Heart right ventricle (tissue), 16 donors: Measurements from ENCODE around the gene ST8SIA2. TPM values are rescaled to one million over a fixed set of nuclear protein-coding genes. Genes with fewer than 3 reads are reported as not detected.

ENCODE experiments used
- ATAC-seq, 8 donors: fragments of 200-7000 bp; cut with Tn5 transposase; one replicate each; pipeline ENCODE4 v1.9.1; 2020; ENCODE audit warnings: mild to moderate bottlenecking in 8 of 8, moderate library complexity in 8 of 8, moderate number of reproducible peaks in 1 of 8
- DNase-seq, 2 donors: peaks; one replicate each; pipeline ENCODE4 v3.0.0-alpha.2; 2020
- H3K27ac ChIP-seq, 10 donors: fragments of 200-600 bp; sonication (generic) in 2 of 10; one replicate each; pipeline versions ENCODE4 v1.5.0 to v1.8.0; 2020 to 2022; ENCODE audit warnings: mild to moderate bottlenecking in 3 of 10
- H3K27me3 ChIP-seq, 7 donors: fragments of 200-600 bp; one replicate each; pipeline ENCODE4 v1.8.0; 2021 to 2022; ENCODE audit warnings: mild to moderate bottlenecking in 2 of 7
- H3K36me3 ChIP-seq, 9 donors: fragments of 200-600 bp; sonication (generic) in 1 of 9; one replicate each; pipeline versions ENCODE4 v1.5.0 to v1.8.0; 2020 to 2022; ENCODE audit warnings: mild to moderate bottlenecking in 2 of 9
- H3K4me1 ChIP-seq, 9 donors: fragments of 200-600 bp; sonication (generic) in 1 of 9; one replicate each; pipeline versions ENCODE4 v1.5.0 to v1.8.0; 2020 to 2022; ENCODE audit warnings: mild to moderate bottlenecking in 4 of 9
- H3K4me3 ChIP-seq, 10 donors: fragments of 200-600 bp; sonication (generic) in 2 of 10; one replicate each; pipeline versions ENCODE4 v1.5.0 to v1.8.0; 2020 to 2022; ENCODE audit warnings: mild to moderate bottlenecking in 7 of 10, moderate library complexity in 2 of 10
- H3K9me3 ChIP-seq, 11 donors: fragments of 200-600 bp in 10 of 11; sonication (generic) in 2 of 11; one replicate each; pipeline versions ENCODE4 v1.5.0 to v1.8.0; 2013 to 2022; ENCODE audit warnings: mild to moderate bottlenecking in 2 of 11, control low read depth in 1 of 11, moderate library complexity in 1 of 11
- WGBS, 2 donors: extraction: QIAGEN DNeasy Blood & Tissue Kit; methylation state at CpG; one replicate each; pipeline ENCODE4 v1.1.7; 2013; ENCODE audit warnings: inconsistent platforms in 1 of 2; 5-methylcytosine and 5-hydroxymethylcytosine counted together
- intact Hi-C, 10 donors: fragments of 100-400 bp; cut with DNase I; formaldehyde crosslinking; loops; one replicate each; pipeline versions ENCODE4 v1.11.1 to v1.14.2; 2022
- polyA plus RNA-seq, 2 donors: library from polyadenylated mRNA; stranded (reverse); fragments of 200-250 nt; gene quantifications; one replicate each; pipeline ENCODE4 v1.2.3, GENCODE V29; 2013
- total RNA-seq, 10 donors: library from RNA; stranded (reverse); fragmentation: NEBNext Ultra II Directional in 3 of 10; extraction: Animal tissue kit (Norgen Biotek cat#: 25700) in 3 of 10; gene quantifications; one replicate each; pipeline versions ENCODE4 v1.2.1 to v1.2.4, GENCODE V29; 2021 to 2023
- TF ChIP-seq, protein P1 (sequence below), 9 donors: fragments of 200-600 bp; sonication (generic) in 2 of 9; IDR thresholded peaks; one replicate each; pipeline versions ENCODE4 v1.5.0 to v1.8.0; 2021 to 2022; ENCODE audit warnings: antibody characterized with exemption in 9 of 9, mild to moderate bottlenecking in 5 of 9, moderate library complexity in 1 of 9
- donor health status: Arrhythmogenic right ventricular cardiomyopathy.
- donor health status: ischemic (EF 13 %, LVEDD 7.1; RV severe dilation, severe dysfunction).
- donor health status: healthy with polysubstance abuse.
- donor health status: DM: no; HTN: yes; CAD: no.
- donor health status: DM: no; HTN: no; CAD: no.
- donor health status: ischemic (EF 25% LVEDD 6.9; RV normal size, moderate dysfunction).
- donor health status: ischemic (EF 25% LVEDD 5.7; RV mildly dilated, moderate dysfunction).
- donor health status: healthy.
- donor health status: DM: yes; HTN: yes; CAD: no.
- donor health status: Ischemic cardiomyopathy.
- donor health status: ischemic (EF 35%, LVEDD 5.7; RV mildly dilated, moderate dysfunction).
- donor health status: nonischemic (EF 11% LVEDD 7.7; RV severe dilation, severe dysfunction).
- donor health status: DM: yes; HTN: yes; CAD: no.
- donor health status: PGD.
- donor health status: ischemic (EF 29% LVEDD 5.4; RV normal size, mild dysfunction).
- donor health status: nonischemic (EF 23%, LVEDD 6.1; RV moderate dilation, normal function).

Gene ST8SIA2
- total and polyA plus RNA-seq, 12 donors, result 0.23 to 12.2 (median 3.2) TPM

DNA sequence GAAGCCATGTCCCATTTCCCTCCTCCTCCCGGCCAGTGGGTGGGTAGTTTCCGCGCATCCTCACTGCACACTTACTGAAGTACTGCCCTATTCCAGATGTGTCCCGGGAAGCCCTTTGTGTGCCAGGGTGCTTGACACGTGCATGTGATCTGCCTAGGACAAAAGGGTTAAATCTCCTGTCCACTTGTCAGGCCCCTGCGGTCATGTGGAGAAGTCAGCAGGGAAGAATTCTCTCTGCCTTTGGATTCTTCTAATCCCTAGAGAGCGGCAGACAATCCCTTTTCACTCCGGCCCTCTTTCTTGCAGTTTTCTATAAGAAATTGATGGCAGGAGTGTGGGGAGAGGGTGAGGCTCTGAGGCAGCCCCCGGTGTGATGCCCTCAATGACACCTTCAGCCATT is 19.8 kb downstream of the ST8SIA2 start:
- Histone ChIP-seq H3K9me3 (no peaks in the 10 kb centered on the region), H3K27me3 (peaks cover 0 to 5% (median 0%) of the 10 kb centered on the region in 7 donors), H3K4me3 (no peak overlapping the region), H3K36me3 (no peaks in the 10 kb centered on the region), H3K27ac (no peak overlapping the region), H3K4me1 (peaks cover 0 to 19% (median 0%) of the 10 kb centered on the region in 9 donors)
- DNase-seq, result no peak
- 53 to 55% methylated on average over 9 of the region's 9 CpGs for WGBS, 2 donors
- intact Hi-C loops, result no loop called here
- TF ChIP-seq, protein P1, sequence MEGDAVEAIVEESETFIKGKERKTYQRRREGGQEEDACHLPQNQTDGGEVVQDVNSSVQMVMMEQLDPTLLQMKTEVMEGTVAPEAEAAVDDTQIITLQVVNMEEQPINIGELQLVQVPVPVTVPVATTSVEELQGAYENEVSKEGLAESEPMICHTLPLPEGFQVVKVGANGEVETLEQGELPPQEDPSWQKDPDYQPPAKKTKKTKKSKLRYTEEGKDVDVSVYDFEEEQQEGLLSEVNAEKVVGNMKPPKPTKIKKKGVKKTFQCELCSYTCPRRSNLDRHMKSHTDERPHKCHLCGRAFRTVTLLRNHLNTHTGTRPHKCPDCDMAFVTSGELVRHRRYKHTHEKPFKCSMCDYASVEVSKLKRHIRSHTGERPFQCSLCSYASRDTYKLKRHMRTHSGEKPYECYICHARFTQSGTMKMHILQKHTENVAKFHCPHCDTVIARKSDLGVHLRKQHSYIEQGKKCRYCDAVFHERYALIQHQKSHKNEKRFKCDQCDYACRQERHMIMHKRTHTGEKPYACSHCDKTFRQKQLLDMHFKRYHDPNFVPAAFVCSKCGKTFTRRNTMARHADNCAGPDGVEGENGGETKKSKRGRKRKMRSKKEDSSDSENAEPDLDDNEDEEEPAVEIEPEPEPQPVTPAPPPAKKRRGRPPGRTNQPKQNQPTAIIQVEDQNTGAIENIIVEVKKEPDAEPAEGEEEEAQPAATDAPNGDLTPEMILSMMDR (IDR thresholded peaks at IDR 0.05), result no peak
- no peak for ATAC-seq

DNA sequence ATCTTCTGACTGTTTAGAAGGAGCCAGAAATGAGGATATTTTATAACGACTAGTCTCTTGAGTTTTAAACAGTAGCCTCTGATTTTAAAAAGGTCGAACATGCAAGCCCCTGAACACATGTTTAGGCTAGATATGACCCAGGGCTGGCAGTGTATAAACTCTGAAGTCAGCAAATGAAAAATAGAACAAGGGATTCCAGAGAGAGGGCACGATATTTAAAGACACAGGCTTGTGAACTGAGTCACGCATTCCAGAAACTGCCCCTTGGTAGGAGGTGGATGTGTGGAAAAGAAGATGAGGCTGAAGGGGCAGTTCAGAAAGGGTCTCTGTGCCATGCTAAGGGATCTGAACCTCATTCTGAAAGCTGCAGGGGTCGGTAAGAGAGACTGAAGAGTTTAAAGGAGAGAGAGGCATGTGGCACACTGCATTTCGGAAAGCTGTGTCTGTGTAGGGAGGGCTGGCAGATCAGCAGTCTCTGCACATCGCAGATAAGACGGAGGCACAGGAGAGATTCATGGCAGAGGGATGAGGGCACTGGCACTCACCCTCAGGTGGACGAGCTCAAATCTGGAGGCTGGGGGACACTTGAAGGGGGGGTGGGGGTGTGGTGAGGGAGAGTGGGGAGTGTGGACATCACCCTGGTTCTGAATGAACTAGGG is 22.1 kb downstream of the ST8SIA2 start:
- Histone ChIP-seq H3K27me3 (peaks cover 0 to 3% (median 0%) of the 10 kb centered on the region in 7 donors), H3K27ac (peak overlapping the region in 4 of 10 donors; percentile 57 to 81 (median 64)), H3K9me3 (no peaks in the 10 kb centered on the region), H3K4me3 (peak overlapping the region in 2 of 10 donors; percentile 5 to 17), H3K36me3 (no peaks in the 10 kb centered on the region), H3K4me1 (peaks cover 0 to 19% (median 0%) of the 10 kb centered on the region in 9 donors)
- 38 to 51% methylated on average over 9 of the region's 9 CpGs for WGBS, 2 donors
- peak in 7 of 8 donors; percentile 47 to 92 (median 81) for ATAC-seq
- intact Hi-C loops, result no loop called here
- TF ChIP-seq, protein P1 (IDR thresholded peaks at IDR 0.05), result no peak
- DNase-seq, result no peak

DNA sequence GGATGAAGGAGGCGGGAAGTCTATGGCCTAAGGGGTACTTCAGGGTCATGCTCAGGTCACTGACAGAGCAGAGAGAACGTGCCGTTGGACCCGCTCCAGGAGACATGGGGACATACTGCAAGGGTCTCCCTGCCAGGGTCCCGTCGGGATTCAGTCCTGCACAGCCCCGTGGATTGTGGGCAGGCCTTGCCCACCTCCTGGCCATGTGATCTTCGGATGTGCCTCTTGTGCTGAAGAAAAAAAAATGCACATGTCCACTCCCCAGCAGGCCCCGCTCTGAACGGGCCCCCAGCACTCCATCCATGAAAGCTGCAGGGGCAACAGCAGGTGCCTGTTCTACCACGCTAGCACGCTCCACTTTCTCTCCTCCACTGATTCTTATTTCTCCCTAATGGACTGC is 22.9 kb downstream of the ST8SIA2 start:
- DNase-seq, result no peak
- H3K27ac ChIP-seq, result peak overlapping the region in 2 of 10 donors; percentile 64 to 81
- H3K36me3 ChIP-seq, result no peaks in the 10 kb centered on the region
- TF ChIP-seq, protein P1 (IDR thresholded peaks at IDR 0.05), result no peak
- intact Hi-C loops, result no loop called here
- no peaks in the 10 kb centered on the region for H3K9me3 ChIP-seq
- H3K4me3 ChIP-seq, result no peak overlapping the region
- H3K27me3 ChIP-seq, result no peaks in the 10 kb centered on the region
- 76 to 80% methylated on average over 12 of the region's 12 CpGs for WGBS, 2 donors
- peaks cover 0 to 19% (median 0%) of the 10 kb centered on the region in 9 donors for H3K4me1 ChIP-seq
- peak in 6 of 8 donors; percentile 11 to 51 (median 26) for ATAC-seq

DNA sequence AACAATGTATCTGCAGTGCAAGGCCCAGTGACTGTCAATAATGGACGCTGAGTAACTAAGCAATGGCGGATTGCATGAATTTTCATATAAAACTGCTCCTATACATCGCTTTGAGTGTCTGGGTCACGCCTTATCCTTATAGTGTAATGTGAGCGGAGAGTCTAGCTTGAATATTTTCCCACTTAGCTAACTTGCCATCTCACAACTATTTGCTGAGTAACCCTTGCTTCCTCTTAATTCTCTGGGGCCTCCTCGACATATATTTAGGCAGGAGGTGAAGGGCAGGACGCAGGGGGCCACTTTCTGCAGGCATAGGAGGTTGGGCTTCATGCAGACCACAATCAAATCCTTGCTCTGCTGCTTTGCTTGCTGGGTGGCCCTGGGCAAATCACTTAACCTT is 24.0 kb downstream of the ST8SIA2 start:
- no peaks in the 10 kb centered on the region for H3K36me3 ChIP-seq
- TF ChIP-seq, protein P1 (IDR thresholded peaks at IDR 0.05), result no peak
- DNase-seq (no peak), ATAC-seq (no peak)
- no peaks in the 10 kb centered on the region for H3K9me3 ChIP-seq
- 57 to 87% methylated on average over 7 of the region's 7 CpGs for WGBS, 2 donors
- no peak overlapping the region for H3K27ac ChIP-seq
- peaks cover 0 to 19% (median 0%) of the 10 kb centered on the region in 9 donors for H3K4me1 ChIP-seq
- no peaks in the 10 kb centered on the region for H3K27me3 ChIP-seq
- no peak overlapping the region for H3K4me3 ChIP-seq
- intact Hi-C loops, result no loop called here
